HG03565 (cell line): Measurements from ENCODE around the gene INMT.

Source experiments
- ATAC-seq: cut with Tn5 transposase; IDR thresholded peaks from one replicate; pipeline ENCODE4 v1.9.1; 2021; ENCODE audit warnings: mild to moderate bottlenecking, moderate library complexity; ENCODE audit not compliant: unreplicated experiment

The INMT gene

DNA sequence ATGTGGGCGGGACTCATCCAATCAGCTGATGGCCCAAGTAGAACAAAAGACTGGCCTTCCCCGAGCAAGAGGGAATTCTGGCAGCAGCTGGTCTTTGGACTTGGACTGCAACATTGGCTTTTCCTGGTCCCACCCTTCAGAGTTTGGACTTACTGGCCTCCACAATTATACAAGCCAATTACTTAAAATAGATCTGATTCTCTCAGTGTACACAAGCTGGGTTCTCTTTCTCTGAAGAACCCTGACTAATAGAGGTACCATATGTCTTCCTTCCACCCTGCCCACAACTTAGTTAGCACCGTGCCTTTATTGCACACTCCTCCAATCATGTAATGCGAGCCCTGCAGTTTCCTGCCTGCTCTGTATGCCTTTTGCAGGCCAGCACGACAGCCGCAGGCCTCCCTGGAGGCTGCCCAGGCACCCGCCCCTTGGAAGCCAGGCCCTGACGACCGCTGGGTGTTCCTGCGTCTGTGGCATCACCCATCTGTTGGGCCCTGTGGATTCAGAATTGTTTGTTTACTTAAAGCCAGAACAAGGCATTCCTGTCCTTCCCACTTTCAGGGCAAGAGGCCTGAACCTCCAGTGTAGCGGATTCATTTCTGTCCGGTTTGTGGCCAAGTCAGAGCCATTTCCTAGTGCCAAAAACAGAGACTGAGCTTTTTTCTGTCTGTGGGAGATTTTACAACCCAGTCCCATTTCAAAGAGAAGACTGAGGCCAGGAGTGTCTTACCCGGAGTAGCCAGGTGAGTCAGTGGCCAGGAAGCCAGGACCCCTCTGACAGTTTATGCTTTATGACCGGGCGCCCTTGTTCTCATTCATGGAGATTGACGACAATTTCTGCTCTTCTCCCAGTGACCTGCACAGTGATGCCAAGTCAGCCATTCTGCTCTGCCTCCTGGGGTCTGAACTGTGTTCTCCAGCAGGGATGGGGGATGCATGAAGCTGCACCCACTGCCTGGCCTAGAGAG lies 968 bp upstream of the INMT start:
- no peak for ATAC-seq

- ATAC-seq, result no peak
These were observed 549 bp downstream of the INMT start for GRCh38 chr7:30752484-30752883.

DNA sequence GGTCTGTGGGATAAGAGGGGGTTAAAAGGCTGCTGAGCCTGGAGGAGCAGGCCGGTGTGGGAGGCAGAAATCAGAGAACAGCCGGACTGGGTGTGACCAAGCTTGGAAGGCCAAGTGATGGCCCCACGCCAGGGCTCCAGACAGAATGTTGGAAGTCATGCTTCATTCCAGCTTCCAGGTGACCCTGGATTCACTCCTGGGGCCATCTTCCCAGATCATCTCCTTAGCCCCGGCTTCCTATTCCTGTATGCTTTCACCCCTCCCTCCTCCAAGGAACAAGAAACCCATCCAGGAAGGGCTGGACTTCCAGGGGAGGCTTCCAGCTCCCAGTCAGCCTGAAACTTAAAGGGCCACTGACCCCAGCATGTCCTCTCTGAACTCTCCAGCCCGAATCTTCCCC lies 1.0 kb downstream of the INMT start:
- no peak for ATAC-seq

- no peak for ATAC-seq
These were observed 2.5 kb downstream of the INMT start for GRCh38 chr7:30754315-30754877.

- no peak for ATAC-seq
These were observed 3.6 kb downstream of the INMT start for GRCh38 chr7:30755384-30756154.

DNA sequence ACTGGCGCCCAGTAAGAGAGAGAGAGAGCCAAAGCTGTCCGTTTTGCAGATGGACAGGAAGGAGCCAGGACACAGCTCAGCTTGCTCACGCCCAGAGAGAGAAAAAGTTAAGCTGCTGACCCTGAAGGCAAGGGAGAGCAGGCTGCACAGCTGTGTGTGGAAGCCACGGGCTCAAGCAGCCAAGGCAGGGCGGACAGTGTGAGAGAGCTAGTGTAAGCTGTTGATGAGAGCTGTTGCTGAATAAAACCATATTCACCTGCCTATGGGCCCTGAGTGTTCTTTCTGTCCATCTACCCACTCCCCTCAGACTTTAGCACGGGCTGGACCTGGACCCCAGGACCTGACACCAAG lies 5.4 kb downstream of the INMT start:
- no peak for ATAC-seq

DNA sequence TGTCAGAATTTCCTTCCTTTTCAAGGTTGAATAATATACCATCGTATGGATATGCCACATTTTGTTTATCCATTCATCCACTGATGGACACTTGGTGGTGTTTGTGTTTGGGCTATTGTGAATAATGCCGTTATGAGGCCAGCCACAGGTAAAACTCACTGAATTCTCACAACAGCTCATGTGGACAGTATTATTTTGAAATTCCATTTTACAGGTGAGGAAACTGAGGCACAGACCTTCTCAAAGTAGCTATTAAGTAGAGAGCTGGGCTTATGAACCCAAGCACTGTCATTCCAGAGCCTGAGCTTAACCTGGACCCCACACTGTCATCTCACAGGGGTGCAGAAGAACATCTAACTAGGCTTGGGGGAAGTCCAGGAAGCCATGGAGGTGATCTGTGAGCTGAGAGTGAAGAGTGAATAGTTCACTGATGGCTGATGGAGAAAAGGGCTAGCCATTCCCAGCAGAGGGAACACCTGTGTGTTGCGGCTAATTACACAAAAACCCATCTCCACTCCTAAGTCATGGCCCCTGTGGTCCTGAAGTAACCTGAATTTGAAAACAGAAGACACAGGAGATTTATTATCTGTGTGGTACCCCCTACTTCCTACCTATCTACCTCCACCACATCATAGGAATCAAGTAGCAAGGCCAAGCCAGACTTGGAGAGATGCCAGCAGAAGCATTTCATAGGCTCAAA lies 8.7 kb downstream of the INMT start:
- no peak for ATAC-seq

DNA sequence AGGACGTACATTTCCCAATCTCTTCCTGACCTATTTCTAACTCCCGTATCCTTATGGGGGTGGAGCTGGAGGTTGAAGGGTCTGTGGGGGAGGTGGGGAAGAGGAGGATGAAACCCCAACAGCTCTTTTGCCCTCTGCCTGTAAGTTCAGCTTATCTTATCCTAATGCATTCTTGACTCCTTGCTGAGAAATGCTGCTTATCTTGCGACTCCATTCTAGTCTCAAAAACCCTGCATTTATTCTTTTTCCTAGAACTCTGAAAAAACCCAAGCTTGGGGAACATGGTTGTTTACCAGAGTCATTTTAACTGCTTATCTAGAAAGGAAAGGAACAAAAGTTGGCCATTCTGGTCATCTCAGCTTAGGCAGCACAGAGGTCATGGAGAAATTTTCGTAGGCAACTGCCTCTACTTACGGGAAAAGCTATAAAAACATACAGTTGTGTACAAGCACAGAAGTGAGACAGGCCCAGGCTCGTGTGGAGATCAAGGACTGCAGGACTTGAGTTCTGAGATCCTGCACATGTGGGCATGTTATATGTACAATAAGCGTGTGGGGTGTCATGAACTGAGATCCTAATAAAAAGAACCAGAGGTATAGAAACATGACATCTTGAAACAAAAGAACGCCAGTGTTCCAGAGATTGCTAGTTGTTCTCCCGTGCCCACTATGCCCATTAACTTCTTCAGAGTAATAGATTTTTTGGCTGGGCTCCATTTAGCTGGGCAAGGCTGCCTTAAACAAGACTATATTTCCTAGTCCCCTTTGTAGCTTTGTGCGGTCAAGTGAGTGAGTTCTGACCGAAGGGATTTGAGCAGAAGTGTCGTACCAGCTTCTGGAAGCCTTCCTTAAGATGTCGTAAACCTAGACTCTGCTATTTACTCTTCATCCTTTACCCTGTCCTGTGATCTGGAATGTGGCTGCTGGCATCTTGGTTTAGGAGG lies 9.6 kb downstream of the INMT start:
- no peak for ATAC-seq

DNA sequence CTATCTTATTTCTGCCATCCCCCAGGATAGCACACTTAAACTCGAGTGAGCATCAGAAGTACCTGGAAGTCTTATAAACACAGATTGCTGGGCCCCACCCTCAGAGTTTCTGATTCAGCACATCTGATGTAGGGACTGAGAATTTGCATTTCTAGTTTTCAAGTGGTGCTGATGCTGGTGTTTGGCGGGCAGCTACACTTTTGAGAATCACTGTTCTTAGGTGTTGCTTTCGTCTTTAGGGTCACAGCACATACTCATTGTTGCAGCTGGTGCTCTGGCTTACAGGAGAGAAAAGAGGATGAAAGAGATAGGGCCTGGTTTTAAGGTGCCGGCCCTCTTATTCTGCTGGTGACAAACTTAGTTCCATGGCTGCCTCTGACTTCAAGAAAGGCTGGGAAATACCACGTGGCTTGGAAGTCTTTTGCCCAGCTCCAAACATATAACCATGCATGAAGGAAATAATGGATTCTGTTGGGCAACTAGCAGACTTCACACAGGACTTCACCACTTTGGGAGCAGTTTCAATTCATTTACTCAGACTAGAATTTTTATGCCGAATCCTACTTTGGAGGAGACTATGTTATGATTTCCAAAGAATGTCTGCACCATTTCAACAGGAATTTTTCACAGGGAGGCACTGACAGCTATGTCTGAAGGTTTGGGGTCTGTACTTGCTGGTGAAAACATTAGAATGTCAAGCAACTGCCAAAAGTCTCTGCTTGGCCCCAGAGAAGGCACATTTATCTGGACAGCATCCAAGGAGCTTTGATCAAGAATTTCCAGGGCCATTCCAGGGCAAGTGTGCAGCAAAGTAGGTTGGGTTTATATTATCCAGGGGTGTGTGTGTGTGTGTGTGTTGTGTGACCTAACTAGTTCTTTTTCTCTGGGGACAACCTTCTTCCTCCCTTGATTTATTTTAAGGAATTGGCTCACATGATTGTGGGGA lies 12.4 kb downstream of the INMT start:
- ATAC-seq, result peak; percentile 93

DNA sequence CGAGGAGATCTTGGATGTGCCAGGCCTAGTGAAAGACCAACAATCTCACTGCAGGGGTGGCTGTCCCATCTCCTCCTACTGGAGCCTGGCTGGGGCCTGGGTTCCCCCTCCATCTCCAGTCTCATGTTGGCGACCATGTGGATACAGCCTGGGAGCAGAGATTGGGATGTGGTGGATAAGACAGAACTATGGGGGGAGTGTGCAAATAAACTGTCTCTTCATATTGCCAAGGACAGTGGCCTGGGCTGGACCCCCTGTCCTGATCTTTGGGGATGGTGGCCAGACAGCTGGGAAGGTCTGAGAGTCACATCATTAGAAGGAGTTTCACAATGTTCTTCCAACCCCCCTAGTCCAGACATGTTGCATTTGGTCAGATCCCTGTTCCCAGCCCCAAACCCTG lies 13.5 kb downstream of the INMT start:
- no peak for ATAC-seq

GRCh38 chr7:30770845-30771173 lies 18.9 kb downstream of the INMT start:
- no peak for ATAC-seq

- ATAC-seq, result peak; percentile 76
These were observed 19.4 kb downstream of the INMT start, which contains the start of gene MINDY4 for GRCh38 chr7:30771174-30771879. Gene MINDY4 (plus strand): TSS chr7:30771417. CDS start chr7:30771494, 77 bp downstream.

- no peak for ATAC-seq
These were observed 20.0 kb downstream of the INMT start for GRCh38 chr7:30771880-30772425.

- ATAC-seq, result no peak
These were observed 21.0 kb downstream of the INMT start for GRCh38 chr7:30772984-30773383.

DNA sequence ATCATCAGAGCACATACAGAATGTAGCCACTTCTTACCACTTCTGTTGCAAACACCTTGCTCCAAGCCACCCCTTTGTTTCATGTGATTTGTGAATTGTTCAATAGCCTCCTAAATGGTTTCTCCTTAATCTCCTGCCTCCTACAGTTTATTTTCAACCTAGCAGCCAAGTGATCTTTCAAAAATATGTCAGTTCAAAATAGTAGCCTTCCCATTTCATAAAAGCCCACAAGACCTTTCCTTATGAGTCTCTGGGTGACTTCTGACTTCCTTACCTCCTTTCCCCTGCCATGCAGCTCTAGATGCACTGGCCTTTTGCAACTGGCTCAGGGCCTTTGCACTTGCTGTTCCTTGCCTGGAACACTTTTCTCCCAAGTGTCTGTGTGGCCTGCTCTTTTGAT lies 24.1 kb downstream of the INMT start:
- ATAC-seq, result no peak

GRCh38 chr7:30776971-30777370 lies 25.0 kb downstream of the INMT start:
- ATAC-seq, result no peak

DNA sequence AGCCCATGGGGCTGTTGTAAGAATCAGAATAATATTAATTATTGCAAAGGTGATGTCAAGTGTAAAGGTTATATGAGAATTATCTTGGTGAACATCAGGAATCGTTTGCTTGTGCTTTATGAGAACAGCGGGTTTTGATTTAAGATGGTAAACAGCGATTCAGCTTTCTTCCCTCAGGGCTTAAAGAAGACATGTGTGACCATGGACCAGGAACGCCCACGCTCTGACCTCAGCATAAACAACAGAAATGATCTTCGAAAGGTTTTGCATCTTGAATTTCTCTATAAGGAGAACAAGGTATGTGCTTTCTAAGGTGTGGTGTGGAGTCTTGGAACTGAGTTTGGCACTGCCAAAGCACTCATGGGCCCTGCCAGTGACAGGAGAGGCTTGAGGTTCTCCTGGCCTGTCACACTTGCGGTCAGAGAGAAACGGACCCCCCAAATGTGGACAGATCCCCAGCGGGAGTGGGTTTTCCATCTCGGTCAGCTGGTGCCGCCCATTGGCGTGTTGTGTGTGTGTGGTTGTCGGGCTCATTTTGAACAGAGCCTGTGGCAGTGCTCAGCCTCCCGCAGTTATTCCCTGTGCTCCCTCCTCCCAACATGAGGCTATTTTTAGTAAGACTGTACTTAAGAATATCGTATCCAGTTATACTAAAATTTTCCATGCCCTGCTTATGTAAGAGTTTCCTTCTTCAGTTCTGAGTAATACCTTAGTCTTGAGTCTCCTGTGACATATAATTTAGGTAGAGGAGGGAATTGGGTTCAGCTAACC lies 26.5 kb downstream of the INMT start:
- no peak for ATAC-seq
